Vagina (tissue), 2 donors: Measurements from ENCODE around the gene TCN1.

ENCODE experiments used
- POLR2A ChIP-seq, 2 donors: fragments of 450-650 bp; IDR thresholded peaks; one replicate each; pipeline ENCODE4 v1.6.1; 2017; ENCODE audit warnings: antibody characterized with exemption in 2 of 2, mild to moderate bottlenecking in 2 of 2, moderate library complexity in 2 of 2
- POLR2AphosphoS5 ChIP-seq, 2 donors: sonication (generic); formaldehyde crosslinking; IDR thresholded peaks; one replicate each; pipeline ENCODE4 v1.9.0; 2017; ENCODE audit warnings: antibody characterized with exemption in 2 of 2, mild to moderate bottlenecking in 2 of 2, low read depth in 1 of 2; ENCODE audit not compliant: insufficient read depth in 1 of 2
- TF ChIP-seq, protein P1 (sequence below), 3 experiments: fragments of 450-650 bp in 2 of 3; fragments of 200-600 bp in 1 of 3; sonication (generic) in 1 of 3; IDR thresholded peaks; one replicate each; pipeline ENCODE4 v1.5.1; 2017 to 2019; ENCODE audit warnings: antibody characterized with exemption in 3 of 3, mild to moderate bottlenecking in 2 of 3, moderate library complexity in 2 of 3

DNA sequence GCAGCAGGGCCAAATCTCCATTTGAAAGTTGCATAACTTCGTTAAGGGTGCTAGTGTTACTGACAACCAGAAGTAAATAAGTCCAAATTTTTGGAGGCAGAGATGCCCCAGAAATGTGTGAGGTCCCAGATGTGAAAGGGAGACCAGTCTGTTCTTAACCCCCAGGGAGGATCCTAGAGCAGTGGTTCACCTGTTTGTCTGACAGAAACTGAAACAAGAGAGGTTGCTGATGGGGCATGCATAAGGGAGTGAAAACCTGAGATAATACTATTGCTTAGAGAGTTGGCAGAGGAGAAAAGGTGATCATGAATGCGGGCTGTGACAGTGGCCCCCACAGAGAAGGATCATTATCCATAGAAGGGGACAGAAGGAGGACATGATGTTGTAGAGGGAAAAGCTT lies 24.8 kb downstream of the TCN1 start:
- TF ChIP-seq, protein P1, sequence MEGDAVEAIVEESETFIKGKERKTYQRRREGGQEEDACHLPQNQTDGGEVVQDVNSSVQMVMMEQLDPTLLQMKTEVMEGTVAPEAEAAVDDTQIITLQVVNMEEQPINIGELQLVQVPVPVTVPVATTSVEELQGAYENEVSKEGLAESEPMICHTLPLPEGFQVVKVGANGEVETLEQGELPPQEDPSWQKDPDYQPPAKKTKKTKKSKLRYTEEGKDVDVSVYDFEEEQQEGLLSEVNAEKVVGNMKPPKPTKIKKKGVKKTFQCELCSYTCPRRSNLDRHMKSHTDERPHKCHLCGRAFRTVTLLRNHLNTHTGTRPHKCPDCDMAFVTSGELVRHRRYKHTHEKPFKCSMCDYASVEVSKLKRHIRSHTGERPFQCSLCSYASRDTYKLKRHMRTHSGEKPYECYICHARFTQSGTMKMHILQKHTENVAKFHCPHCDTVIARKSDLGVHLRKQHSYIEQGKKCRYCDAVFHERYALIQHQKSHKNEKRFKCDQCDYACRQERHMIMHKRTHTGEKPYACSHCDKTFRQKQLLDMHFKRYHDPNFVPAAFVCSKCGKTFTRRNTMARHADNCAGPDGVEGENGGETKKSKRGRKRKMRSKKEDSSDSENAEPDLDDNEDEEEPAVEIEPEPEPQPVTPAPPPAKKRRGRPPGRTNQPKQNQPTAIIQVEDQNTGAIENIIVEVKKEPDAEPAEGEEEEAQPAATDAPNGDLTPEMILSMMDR (IDR thresholded peaks at IDR 0.05) = no peak
- TF ChIP-seq POLR2AphosphoS5 (IDR thresholded peaks at IDR 0.05; ENCODE audit: insufficient read depth in 1 of 2, low read depth in 1 of 2) = no peak
- TF ChIP-seq POLR2A (IDR thresholded peaks at IDR 0.05) = no peak
